Prostate gland (tissue), 2 donors: Measurements from ENCODE around the gene FAM240B.

Experiments used
- CTCF ChIP-seq, 4 experiments: fragments of 200-600 bp in 2 of 4; fragments of 450-650 bp in 2 of 4; sonication (generic) in 2 of 4; IDR thresholded peaks; 1 replicate in 3 of 4; 2 replicates in 1 of 4; pipeline ENCODE4 v1.5.1; 2016 to 2019; ENCODE audit warnings: antibody characterized with exemption in 4 of 4, mild to moderate bottlenecking in 2 of 4, moderate library complexity in 2 of 4
- POLR2A ChIP-seq: fragments of 450-650 bp; IDR thresholded peaks from one replicate; pipeline ENCODE4 v1.6.1; 2016; ENCODE audit warnings: antibody characterized with exemption, mild to moderate bottlenecking
- POLR2AphosphoS5 ChIP-seq: sonication (generic); formaldehyde crosslinking; IDR thresholded peaks from one replicate; pipeline ENCODE4 v1.6.1; 2017; ENCODE audit warnings: antibody characterized with exemption

DNA sequence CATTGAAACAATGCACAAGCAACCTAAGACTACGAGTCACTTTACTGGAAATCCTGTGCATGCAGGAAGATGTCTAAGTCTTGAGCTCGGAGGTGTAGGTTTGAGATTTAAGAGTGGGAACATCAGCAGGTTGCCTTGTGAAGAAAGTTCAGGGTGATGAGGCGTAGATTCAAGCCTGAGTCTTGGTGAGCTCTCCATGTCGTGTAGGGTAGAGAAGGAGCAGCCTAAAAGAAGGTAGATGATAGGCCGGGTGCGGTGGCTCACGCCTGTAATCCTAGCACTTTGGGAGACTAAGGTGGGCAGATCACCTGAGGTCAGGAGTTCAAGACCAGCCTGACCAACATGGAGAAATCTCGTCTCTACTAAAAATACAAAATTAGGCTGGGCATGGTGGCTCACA lies 69.4 kb downstream of the FAM240B start:
- TF ChIP-seq POLR2AphosphoS5 (no peak), CTCF (IDR thresholded peaks at IDR 0.05) (no peak), POLR2A (no peak)
